Keratinocyte (primary cell): ENCODE data around the gene TRABD2B. TPM values are rescaled to one million over a fixed set of nuclear protein-coding genes. Genes with fewer than 3 reads are reported as not detected.

Experiments
- DNase-seq: peaks from one replicate; pipeline ENCODE4 v3.0.0-alpha.2; 2011; ENCODE audit warnings: low read depth, missing footprints, low spot score
- FAIRE-seq: peaks from 2 replicates; lab custom pipeline; 2011; peaks lifted over from hg19 to GRCh38; lab: Jason Lieb, UNC
- H2AFZ ChIP-seq: 2 replicates; pipeline ENCODE4 v1.6.0; 2012; ENCODE audit warnings: low read length, control low read depth, inconsistent platforms; ENCODE audit not compliant: control insufficient read depth
- H3K27ac ChIP-seq: 2 replicates; pipeline ENCODE4 v1.5.1; 2011; ENCODE audit warnings: low read length; ENCODE audit not compliant: control insufficient read depth, insufficient read depth
- H3K27me3 ChIP-seq: 3 replicates; pipeline ENCODE4 v1.6.0; 2011; ENCODE audit warnings: low read length; ENCODE audit not compliant: control insufficient read depth, insufficient read depth; ENCODE audit errors: extremely low read depth
- H3K36me3 ChIP-seq, 2 experiments: 2 replicates in 1 of 2; 3 replicates in 1 of 2; pipeline ENCODE4 v1.5.1; 2011; ENCODE audit warnings: low read length in 2 of 2, mild to moderate bottlenecking in 1 of 2; ENCODE audit not compliant: control insufficient read depth in 2 of 2, insufficient read depth in 2 of 2; ENCODE audit errors: extremely low read depth in 1 of 2
- H3K4me1 ChIP-seq: 3 replicates; pipeline ENCODE4 v1.5.1; 2011; ENCODE audit warnings: low read length; ENCODE audit not compliant: control insufficient read depth, insufficient read depth; ENCODE audit errors: extremely low read depth
- H3K4me2 ChIP-seq: 3 replicates; pipeline ENCODE4 v1.6.0; 2011; ENCODE audit warnings: low read depth, low read length; ENCODE audit not compliant: control insufficient read depth, insufficient read depth; ENCODE audit errors: extremely low read depth
- H3K4me3 ChIP-seq, 3 experiments: fragments of 200-600 bp in 1 of 3; sonication (generic) in 1 of 3; 2 replicates in 2 of 3; 3 replicates in 1 of 3; pipeline ENCODE4 v1.5.1; 2011 to 2016; ENCODE audit warnings: low read length in 3 of 3, mild to moderate bottlenecking in 3 of 3, control low read depth in 2 of 3, inconsistent platforms in 1 of 3, low read depth in 1 of 3, mixed read lengths in 1 of 3, mixed run types in 1 of 3, moderate library complexity in 1 of 3; ENCODE audit not compliant: control insufficient read depth in 2 of 3, insufficient read depth in 2 of 3; ENCODE audit errors: extremely low read depth in 1 of 3
- H3K79me2 ChIP-seq: 2 replicates; pipeline ENCODE4 v1.6.0; 2012; ENCODE audit warnings: low read length; ENCODE audit not compliant: control insufficient read depth, insufficient read depth
- H3K9ac ChIP-seq: 3 replicates; pipeline ENCODE4 v1.6.0; 2011; ENCODE audit warnings: low read length; ENCODE audit not compliant: control insufficient read depth, insufficient read depth; ENCODE audit errors: extremely low read depth
- H3K9me1 ChIP-seq: 3 replicates; pipeline ENCODE4 v1.6.0; 2011; ENCODE audit warnings: low read length; ENCODE audit not compliant: control insufficient read depth, insufficient read depth; ENCODE audit errors: extremely low read depth
- H3K9me3 ChIP-seq: 2 replicates; pipeline ENCODE4 v1.5.1; 2012; ENCODE audit warnings: low read depth, low read length; ENCODE audit not compliant: control insufficient read depth
- H4K20me1 ChIP-seq: 3 replicates; pipeline ENCODE4 v1.6.0; 2011; ENCODE audit warnings: low read length; ENCODE audit not compliant: control insufficient read depth, insufficient read depth; ENCODE audit errors: extremely low read depth
- CTCF ChIP-seq, 3 experiments: IDR thresholded peaks in 1 of 3; conservative IDR thresholded peaks in 1 of 3; optimal IDR thresholded peaks in 1 of 3; 2 replicates in 2 of 3; 3 replicates in 1 of 3; pipeline versions ENCODE3 to v1.5.1; 2011; ENCODE audit warnings: low read length in 3 of 3, mild to moderate bottlenecking in 3 of 3, moderate library complexity in 2 of 3, control low read depth in 1 of 3, inconsistent platforms in 1 of 3; ENCODE audit not compliant: insufficient read depth in 2 of 3; ENCODE audit errors: extremely low read depth in 1 of 3
- EZH2 ChIP-seq: IDR thresholded peaks from one replicate; pipeline ENCODE4 v1.6.1; 2012; ENCODE audit warnings: inconsistent platforms, mild to moderate bottlenecking, low read length, moderate library complexity
- dilution Hi-C: fragments of 300-500 bp; cut with MboI; formaldehyde crosslinking; loops from one replicate; pipeline ENCODE4 v1.7.0; 2020; ENCODE audit warnings: low sequenced_read_pairs; ENCODE audit not compliant: extremely low pct_ligation_motif_present
- polyA plus RNA-seq, 5 experiments: library from polyadenylated mRNA; depleted of rRNA in 3 of 5; stranded (reverse) in 3 of 5; stranded (forward) in 1 of 5; unstranded in 1 of 5; fragments of >200 nt; gene quantifications; 1 replicate in 1 of 5; 2 replicates in 3 of 5; 3 replicates in 1 of 5; pipeline versions ENCODE4 v1.2.1 to v1.2.3, GENCODE V29; 2011 to 2012; ENCODE audit warnings: missing spikeins in 2 of 5, low read depth in 1 of 5, low replicate concordance in 1 of 5

TRABD2B gene
- polyA plus RNA-seq, 1 donor (not counting 4 experiments of a cell fraction or from before 2014, with no cell fraction given) = 0.13 TPM

GRCh38 chr1:47794530-47794929, 202.7 kb downstream of the TRABD2B start:
- FAIRE-seq (no peak), DNase-seq (no peak)
- Histone ChIP-seq H3K27ac (no peak overlapping the region), H2AFZ (no peak overlapping the region), H3K9me1 (no peaks in the 10 kb centered on the region), H3K79me2 (no peaks in the 10 kb centered on the region), H3K4me2 (no peak overlapping the region), H3K9ac (no peak overlapping the region), H3K4me3 (no peak overlapping the region), H3K36me3 (no peaks in the 10 kb centered on the region), H3K9me3 (no peaks in the 10 kb centered on the region), H3K4me1 (peaks cover 14% of the 10 kb centered on the region), H3K27me3 (peaks cover 3% of the 10 kb centered on the region), H4K20me1 (peaks cover 3% of the 10 kb centered on the region)
- dilution Hi-C loops = no loop called here
- TF ChIP-seq EZH2 (no peak), CTCF (optimal IDR thresholded peaks at IDR 0.05 in 1 of 3, IDR thresholded peaks at IDR 0.05 in 1 of 3, conservative IDR thresholded peaks at IDR 0.05 in 1 of 3; ENCODE audit: extremely low read depth in 1 of 3, insufficient read depth in 2 of 3, low read length in 3 of 3) (no peak)

GRCh38 chr1:47794081-47794480, 203.1 kb downstream of the TRABD2B start:
- Histone ChIP-seq H3K4me3 (no peak overlapping the region), H3K27me3 (peaks cover 3% of the 10 kb centered on the region)

More at GRCh38 chr1:47794081-47794480, 203.1 kb downstream of the TRABD2B start:
- no peak overlapping the region for H3K9ac ChIP-seq
- TF ChIP-seq EZH2 (no peak), CTCF (optimal IDR thresholded peaks at IDR 0.05 in 1 of 3, IDR thresholded peaks at IDR 0.05 in 1 of 3, conservative IDR thresholded peaks at IDR 0.05 in 1 of 3; ENCODE audit: extremely low read depth in 1 of 3, insufficient read depth in 2 of 3, low read length in 3 of 3) (no peak)
- no peaks in the 10 kb centered on the region for H3K79me2 ChIP-seq
- DNase-seq = no peak
- peaks cover 14% of the 10 kb centered on the region for H3K4me1 ChIP-seq
- H3K4me2 ChIP-seq = no peak overlapping the region
- no peaks in the 10 kb centered on the region for H3K9me3 ChIP-seq
- H3K27ac ChIP-seq = no peak overlapping the region
- H2AFZ ChIP-seq = no peak overlapping the region
- no peaks in the 10 kb centered on the region for H3K36me3 ChIP-seq
- dilution Hi-C loops = no loop called here
- no peak for FAIRE-seq
- H3K9me1 ChIP-seq = no peaks in the 10 kb centered on the region
- H4K20me1 ChIP-seq = peaks cover 3% of the 10 kb centered on the region
